Measurements from ENCODE around the gene TASP1. TPM values are rescaled to one million over a fixed set of nuclear protein-coding genes. Genes with fewer than 3 reads are reported as not detected.

Gene TASP1
- total RNA-seq, 1 experiment from 2014 or later = 9.5 TPM

GRCh38 chr20:13342469-13343242 is 296.1 kb downstream of the TASP1 start:
- H2BK120ac ChIP-seq (ENCODE audit: low read depth, low read length, poor library complexity, severe bottlenecking) = no peak overlapping the region
- no peak overlapping the region for H4K8ac ChIP-seq (replicated peaks; ENCODE audit: insufficient read length, low read depth, low read length)
- no peaks in the 10 kb centered on the region for H3K79me1 ChIP-seq (ENCODE audit: insufficient read depth, low read depth, low read length, poor library complexity, severe bottlenecking)
- no peak overlapping the region for H2BK15ac ChIP-seq (ENCODE audit: low read depth, low read length)
- no peak overlapping the region for H4K91ac ChIP-seq (ENCODE audit: insufficient read length, low read depth, low read length)
- Mint-ChIP-seq H3K27me3 (ENCODE audit: low read depth) (no peaks in the 10 kb centered on the region; the same call in 1 of the 2 replicates), H3K27ac (peak overlapping the region in 2 of 3 experiments; percentile 21 to 69; a peak in 2 of 7 replicates), H3K36me3 (ENCODE audit: insufficient read depth in 1 of 3, low read depth in 3 of 3) (no peaks in the 10 kb centered on the region; a peak in 2 of 7 replicates), H3K4me3 (no peak overlapping the region), H3K4me1 (peaks cover 3 to 15% of the 10 kb centered on the region in 2 experiments), H3K9me3 (no peaks in the 10 kb centered on the region; a peak in 1 of 5 replicates)
- H2AFZ ChIP-seq (ENCODE audit: low read length) = no peak overlapping the region
- no peaks in the 10 kb centered on the region for H3K27me3 ChIP-seq (ENCODE audit: insufficient read depth, low read length)
- H3K79me2 ChIP-seq (ENCODE audit: insufficient read depth, low read length) = no peaks in the 10 kb centered on the region
- H2BK20ac ChIP-seq (ENCODE audit: low read depth, low read length, poor library complexity, severe bottlenecking) = no peak overlapping the region
- no peak overlapping the region for H2BK5ac ChIP-seq (ENCODE audit: insufficient read length, low read length)
- H3T11ph ChIP-seq (ENCODE audit: low read length) = no peak overlapping the region
- DNase-seq = no peak
- no peak overlapping the region for H3K18ac ChIP-seq (ENCODE audit: insufficient read length, low read depth, low read length)
- TF ChIP-seq, protein P1, sequence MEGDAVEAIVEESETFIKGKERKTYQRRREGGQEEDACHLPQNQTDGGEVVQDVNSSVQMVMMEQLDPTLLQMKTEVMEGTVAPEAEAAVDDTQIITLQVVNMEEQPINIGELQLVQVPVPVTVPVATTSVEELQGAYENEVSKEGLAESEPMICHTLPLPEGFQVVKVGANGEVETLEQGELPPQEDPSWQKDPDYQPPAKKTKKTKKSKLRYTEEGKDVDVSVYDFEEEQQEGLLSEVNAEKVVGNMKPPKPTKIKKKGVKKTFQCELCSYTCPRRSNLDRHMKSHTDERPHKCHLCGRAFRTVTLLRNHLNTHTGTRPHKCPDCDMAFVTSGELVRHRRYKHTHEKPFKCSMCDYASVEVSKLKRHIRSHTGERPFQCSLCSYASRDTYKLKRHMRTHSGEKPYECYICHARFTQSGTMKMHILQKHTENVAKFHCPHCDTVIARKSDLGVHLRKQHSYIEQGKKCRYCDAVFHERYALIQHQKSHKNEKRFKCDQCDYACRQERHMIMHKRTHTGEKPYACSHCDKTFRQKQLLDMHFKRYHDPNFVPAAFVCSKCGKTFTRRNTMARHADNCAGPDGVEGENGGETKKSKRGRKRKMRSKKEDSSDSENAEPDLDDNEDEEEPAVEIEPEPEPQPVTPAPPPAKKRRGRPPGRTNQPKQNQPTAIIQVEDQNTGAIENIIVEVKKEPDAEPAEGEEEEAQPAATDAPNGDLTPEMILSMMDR (conservative IDR thresholded peaks at IDR 0.05) = no peak
- no peak overlapping the region for H3K56ac ChIP-seq (ENCODE audit: insufficient read length, low read depth, low read length)
- H2BK12ac ChIP-seq (ENCODE audit: insufficient read length, low read depth, low read length) = no peak overlapping the region
- H3K23me2 ChIP-seq (ENCODE audit: insufficient read length, low read depth, low read length, poor library complexity, severe bottlenecking) = no peaks in the 10 kb centered on the region
- H2AK5ac ChIP-seq (ENCODE audit: insufficient read length, low read length) = no peak overlapping the region
- H3K27ac ChIP-seq (ENCODE audit: insufficient read length, low read depth, low read length) = no peak overlapping the region
- no peak overlapping the region for H4K5ac ChIP-seq (ENCODE audit: insufficient read length, low read depth, low read length)
- WGBS (ENCODE audit: extremely low coverage, insufficient read length, low lambda C conversion rate) = no CpG with 5 or more reads among the region's 12 CpGs
- H3K9ac ChIP-seq (ENCODE audit: extremely low read depth, insufficient read length, low read length) = no peak overlapping the region
- peaks cover 4% of the 10 kb centered on the region; the same call in 1 of the 2 replicates for H3K4me1 ChIP-seq (ENCODE audit: insufficient read depth, low read length)
- no peak overlapping the region; the same call in 1 of the 2 replicates for H3K14ac ChIP-seq (ENCODE audit: insufficient read depth, low read length)
- no peaks in the 10 kb centered on the region for H4K20me1 ChIP-seq (ENCODE audit: control insufficient read depth, insufficient read depth, insufficient read length)
- no peak overlapping the region for H3K23ac ChIP-seq (ENCODE audit: insufficient read length, low read depth, low read length)
- no peak overlapping the region for H3K4ac ChIP-seq (ENCODE audit: low read depth, low read length)
- no peak overlapping the region for H3K4me2 ChIP-seq (ENCODE audit: insufficient read depth, insufficient read length, low read length)
- no peaks in the 10 kb centered on the region for H3K9me3 ChIP-seq (ENCODE audit: control insufficient read depth, low read depth, low read length)

Data from H9 (cell line).